ENCODE results near the gene UBL4A. TPM values are rescaled to one million over a fixed set of nuclear protein-coding genes. Genes with fewer than 3 reads are reported as not detected.
A peak's percentile ranks its signal among the peaks of the same experiment; 100 is the strongest.

The UBL4A gene
- total and polyA plus RNA-seq, 8 donors, result 8.0 to 50.1 (median 27.3) TPM

GRCh38 chrX:154532690-154533089 is 46.3 kb upstream of the UBL4A start:
- intact Hi-C loops (cut with DNase I; ENCODE audit: low total_unique reads), result no loop called here

GRCh38 chrX:154531626-154532025 is 45.2 kb upstream of the UBL4A start:
- no peak overlapping the region for H3K4me3 ChIP-seq
- TF ChIP-seq POLR2A (IDR thresholded peaks at IDR 0.05) (no peak), EP300 (IDR thresholded peaks at IDR 0.05) (no peak), CTCF (IDR thresholded peaks at IDR 0.05) (no peak), POLR2AphosphoS5 (IDR thresholded peaks at IDR 0.05) (no peak)
- peaks cover 0 to 17% (median 13%) of the 10 kb centered on the region in 4 donors for H3K4me1 ChIP-seq
- H3K36me3 ChIP-seq, result peaks cover 11 to 54% (median 41%) of the 10 kb centered on the region in 4 donors
- no peak for DNase-seq
- H3K27me3 ChIP-seq, result peaks cover 0 to 4% (median 0%) of the 10 kb centered on the region in 3 donors
- intact Hi-C loops (cut with DNase I; ENCODE audit: low total_unique reads), result no loop called here
- 62 to 78% (median 77%) methylated on average over 6 to 16 of the region's 16 CpGs for WGBS, 5 donors
- no peaks in the 10 kb centered on the region for H3K9me3 ChIP-seq
- peak overlapping the region in 1 of 5 donors; percentile 5 for H3K27ac ChIP-seq

More at GRCh38 chrX:154532690-154533089, 46.3 kb upstream of the UBL4A start:
- TF ChIP-seq POLR2AphosphoS5 (IDR thresholded peaks at IDR 0.05) (no peak), CTCF (IDR thresholded peaks at IDR 0.05) (no peak), EP300 (IDR thresholded peaks at IDR 0.05) (no peak), POLR2A (IDR thresholded peaks at IDR 0.05) (no peak)
- WGBS, 5 donors, result 86 to 95% (median 93%) methylated on average over 7 to 23 of the region's 23 CpGs
- Histone ChIP-seq H3K4me1 (peaks cover 0 to 10% (median 7%) of the 10 kb centered on the region in 4 donors), H3K36me3 (peaks cover 11 to 54% (median 41%) of the 10 kb centered on the region in 4 donors), H3K27me3 (no peaks in the 10 kb centered on the region), H3K9me3 (no peaks in the 10 kb centered on the region), H3K4me3 (no peak overlapping the region), H3K27ac (no peak overlapping the region)
- DNase-seq, result no peak

GRCh38 chrX:154530286-154530685 is 43.9 kb upstream of the UBL4A start:
- no peak overlapping the region for H3K4me3 ChIP-seq
- H3K27me3 ChIP-seq, result peaks cover 0 to 4% (median 0%) of the 10 kb centered on the region in 3 donors
- peaks cover 0 to 18% (median 15%) of the 10 kb centered on the region in 4 donors for H3K4me1 ChIP-seq
- no peak overlapping the region for H3K27ac ChIP-seq
- no peaks in the 10 kb centered on the region for H3K9me3 ChIP-seq
- TF ChIP-seq EP300 (IDR thresholded peaks at IDR 0.05) (no peak), POLR2AphosphoS5 (IDR thresholded peaks at IDR 0.05) (no peak), CTCF (IDR thresholded peaks at IDR 0.05) (no peak), POLR2A (IDR thresholded peaks at IDR 0.05) (no peak)
- 53 to 93% (median 63%) methylated on average over 7 to 11 of the region's 11 CpGs for WGBS, 5 donors
- intact Hi-C loops (cut with DNase I; ENCODE audit: low total_unique reads), result no loop called here
- H3K36me3 ChIP-seq, result peaks cover 11 to 47% (median 34%) of the 10 kb centered on the region in 4 donors
- DNase-seq, result no peak

- Histone ChIP-seq H3K4me1 (peaks cover 0 to 13% (median 6%) of the 10 kb centered on the region in 4 donors), H3K27me3 (peaks cover 0 to 4% (median 0%) of the 10 kb centered on the region in 3 donors), H3K36me3 (peaks cover 11 to 36% (median 29%) of the 10 kb centered on the region in 4 donors), H3K4me3 (no peak overlapping the region), H3K27ac (no peak overlapping the region), H3K9me3 (no peaks in the 10 kb centered on the region)
- TF ChIP-seq POLR2AphosphoS5 (IDR thresholded peaks at IDR 0.05), result no peak
- no peak for TF ChIP-seq EP300 (IDR thresholded peaks at IDR 0.05)
- no peak for TF ChIP-seq CTCF (IDR thresholded peaks at IDR 0.05)
- TF ChIP-seq POLR2A (IDR thresholded peaks at IDR 0.05), result no peak
- 68 to 87% (median 75%) methylated on average over 3 to 6 of the region's 6 CpGs for WGBS, 5 donors
- no peak for DNase-seq
- intact Hi-C loops (cut with DNase I; ENCODE audit: low total_unique reads), result no loop called here
Observed at GRCh38 chrX:154529206-154529612, 42.8 kb upstream of the UBL4A start.
